Ishikawa (cell line): ENCODE results near the gene TMEM151A.

ENCODE experiments used
- CEBPB ChIP-seq: IDR thresholded peaks from 2 replicates; pipeline ENCODE4 v1.6.1; 2012
- CREB1 ChIP-seq: IDR thresholded peaks from 2 replicates; pipeline ENCODE4 v1.6.1; 2012; ENCODE audit warnings: low read depth
- EGR1 ChIP-seq: IDR thresholded peaks from 2 replicates; pipeline ENCODE4 v1.6.1; 2012
- EP300 ChIP-seq: IDR thresholded peaks from 2 replicates; pipeline ENCODE4 v1.6.1; 2012; ENCODE audit warnings: borderline replicate concordance
- FOXM1 ChIP-seq: IDR thresholded peaks from 2 replicates; pipeline ENCODE4 v1.6.1; 2012; ENCODE audit warnings: low read depth, borderline replicate concordance
- NFIC ChIP-seq: IDR thresholded peaks from 2 replicates; pipeline ENCODE4 v1.6.1; 2012
- RAD21 ChIP-seq: IDR thresholded peaks from 2 replicates; pipeline ENCODE4 v1.6.1; 2012; ENCODE audit warnings: low read depth
- TAF1 ChIP-seq: IDR thresholded peaks from 2 replicates; pipeline ENCODE4 v1.6.1; 2012; ENCODE audit warnings: low read depth, mild to moderate bottlenecking
- TCF12 ChIP-seq: IDR thresholded peaks from 2 replicates; pipeline ENCODE4 v1.6.1; 2012; ENCODE audit warnings: low read depth
- TEAD4 ChIP-seq: IDR thresholded peaks from 2 replicates; pipeline ENCODE4 v1.6.1; 2012
- USF1 ChIP-seq: IDR thresholded peaks from 2 replicates; pipeline ENCODE4 v1.6.1; 2012
- YY1 ChIP-seq: IDR thresholded peaks from 2 replicates; pipeline ENCODE4 v1.6.1; 2012; ENCODE audit warnings: low read depth
- ZBTB7A ChIP-seq: IDR thresholded peaks from 2 replicates; pipeline ENCODE4 v1.6.1; 2012; ENCODE audit warnings: low read depth
- TF ChIP-seq, protein P1 (sequence below): IDR thresholded peaks from 2 replicates; pipeline ENCODE4 v1.6.1; 2012; ENCODE audit warnings: low read depth, mild to moderate bottlenecking
- TF ChIP-seq, protein P2 (sequence below): IDR thresholded peaks from 2 replicates; pipeline ENCODE4 v1.6.1; 2012

The TMEM151A gene

GRCh38 chr11:66287211-66287888 lies 4.3 kb upstream of the TMEM151A start:
- TF ChIP-seq EGR1 (no peak), EP300 (no peak), TEAD4 (no peak), CREB1 (no peak), CEBPB (no peak), TCF12 (no peak), NFIC (no peak), ZBTB7A (no peak), FOXM1 (no peak), USF1 (no peak)
- TF ChIP-seq, protein P1, sequence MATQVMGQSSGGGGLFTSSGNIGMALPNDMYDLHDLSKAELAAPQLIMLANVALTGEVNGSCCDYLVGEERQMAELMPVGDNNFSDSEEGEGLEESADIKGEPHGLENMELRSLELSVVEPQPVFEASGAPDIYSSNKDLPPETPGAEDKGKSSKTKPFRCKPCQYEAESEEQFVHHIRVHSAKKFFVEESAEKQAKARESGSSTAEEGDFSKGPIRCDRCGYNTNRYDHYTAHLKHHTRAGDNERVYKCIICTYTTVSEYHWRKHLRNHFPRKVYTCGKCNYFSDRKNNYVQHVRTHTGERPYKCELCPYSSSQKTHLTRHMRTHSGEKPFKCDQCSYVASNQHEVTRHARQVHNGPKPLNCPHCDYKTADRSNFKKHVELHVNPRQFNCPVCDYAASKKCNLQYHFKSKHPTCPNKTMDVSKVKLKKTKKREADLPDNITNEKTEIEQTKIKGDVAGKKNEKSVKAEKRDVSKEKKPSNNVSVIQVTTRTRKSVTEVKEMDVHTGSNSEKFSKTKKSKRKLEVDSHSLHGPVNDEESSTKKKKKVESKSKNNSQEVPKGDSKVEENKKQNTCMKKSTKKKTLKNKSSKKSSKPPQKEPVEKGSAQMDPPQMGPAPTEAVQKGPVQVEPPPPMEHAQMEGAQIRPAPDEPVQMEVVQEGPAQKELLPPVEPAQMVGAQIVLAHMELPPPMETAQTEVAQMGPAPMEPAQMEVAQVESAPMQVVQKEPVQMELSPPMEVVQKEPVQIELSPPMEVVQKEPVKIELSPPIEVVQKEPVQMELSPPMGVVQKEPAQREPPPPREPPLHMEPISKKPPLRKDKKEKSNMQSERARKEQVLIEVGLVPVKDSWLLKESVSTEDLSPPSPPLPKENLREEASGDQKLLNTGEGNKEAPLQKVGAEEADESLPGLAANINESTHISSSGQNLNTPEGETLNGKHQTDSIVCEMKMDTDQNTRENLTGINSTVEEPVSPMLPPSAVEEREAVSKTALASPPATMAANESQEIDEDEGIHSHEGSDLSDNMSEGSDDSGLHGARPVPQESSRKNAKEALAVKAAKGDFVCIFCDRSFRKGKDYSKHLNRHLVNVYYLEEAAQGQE: no peak

DNA sequence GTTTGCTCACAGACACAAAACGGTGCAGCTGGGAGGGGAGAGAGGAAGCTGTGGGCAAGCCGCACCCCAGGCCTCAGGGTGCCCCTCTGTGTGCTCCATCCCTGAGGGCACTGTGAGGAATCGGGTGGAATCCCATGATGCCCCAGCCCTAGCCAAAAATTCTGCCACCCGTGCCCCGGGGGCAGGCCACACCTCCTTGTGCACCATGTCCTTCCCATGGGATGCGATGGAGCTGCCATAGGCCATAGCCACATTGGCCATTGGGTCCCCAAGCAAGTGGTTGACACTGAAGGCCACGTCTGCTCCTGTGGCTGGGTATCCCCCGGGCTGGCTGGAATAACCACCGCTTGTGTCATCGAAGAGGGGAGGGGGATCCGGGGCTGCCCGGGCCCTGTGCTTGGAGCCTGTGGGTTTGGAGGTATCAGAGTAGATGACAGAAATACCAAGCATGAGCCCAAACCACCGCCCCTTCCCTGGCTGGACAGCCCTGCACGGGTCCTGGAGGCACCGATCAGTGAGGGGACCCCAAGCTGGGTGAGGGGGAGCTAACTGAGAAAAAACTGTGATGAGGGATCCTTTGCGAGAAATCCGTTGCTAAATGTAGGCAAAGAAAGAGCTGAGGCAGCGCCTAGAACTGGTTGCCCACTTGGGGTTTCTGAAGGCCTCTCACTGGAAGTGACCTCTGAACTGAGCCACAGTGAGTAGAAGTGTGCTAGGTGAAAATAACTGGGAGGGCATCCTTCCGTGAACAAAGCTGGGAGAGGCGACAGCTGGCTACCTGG lies 3.6 kb upstream of the TMEM151A start:
- TF ChIP-seq, protein P2, sequence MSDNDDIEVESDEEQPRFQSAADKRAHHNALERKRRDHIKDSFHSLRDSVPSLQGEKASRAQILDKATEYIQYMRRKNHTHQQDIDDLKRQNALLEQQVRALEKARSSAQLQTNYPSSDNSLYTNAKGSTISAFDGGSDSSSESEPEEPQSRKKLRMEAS: no peak
- TF ChIP-seq TCF12 (no peak), ZBTB7A (no peak), EP300 (no peak), CEBPB (no peak), TEAD4 (no peak), USF1 (no peak), CREB1 (no peak), YY1 (no peak), NFIC (no peak), EGR1 (no peak), RAD21 (no peak), TAF1 (no peak), FOXM1 (no peak)
- TF ChIP-seq, protein P1: no peak

- TF ChIP-seq TCF12 (peak; percentile 50; the same call in 1 of the 2 replicates), EGR1 (peak; percentile 32; the same call in 1 of the 2 replicates), EP300 (no peak), TAF1 (peak; percentile 83), CEBPB (no peak), CREB1 (peak; percentile 70), YY1 (peak; percentile 91)
- TF ChIP-seq, protein P2: peak; percentile 83
These were observed 2.8 kb upstream of the TMEM151A start, which contains the start of gene YIF1A for GRCh38 chr11:66288671-66289547. Gene YIF1A, minus strand, starts transcription at chr11:66289143. Its CDS starts 158 bp downstream, at chr11:66288985.

- TF ChIP-seq EP300: no peak
- TF ChIP-seq YY1: 0 out of 2 replicates have a peak, but pooled peaks have one; percentile 59
- TF ChIP-seq ZBTB7A: peak; percentile 89
- no peak for TF ChIP-seq USF1
- no peak for TF ChIP-seq TAF1
- TF ChIP-seq EGR1: peak; percentile 57; the same call in 1 of the 2 replicates
- no peak for TF ChIP-seq CEBPB
- no peak for TF ChIP-seq RAD21
- no peak; the same call in 1 of the 2 replicates for TF ChIP-seq TCF12
- TF ChIP-seq, protein P2: peak; percentile 11; the same call in 1 of the 2 replicates
- TF ChIP-seq, protein P1: peak; percentile 99
- no peak for TF ChIP-seq CREB1
These were observed 2.0 kb upstream of the TMEM151A start for GRCh38 chr11:66289548-66290329.
